ENCODE measurements around the gene P2RY2.
"Not testable (repeated sequence)": the region's sequence is repeated elsewhere in the genome, so short reads cannot be mapped to it uniquely, and the experiment has no call there.

The P2RY2 gene

GRCh38 chr11:73270855-73271477 is 52.9 kb downstream of the P2RY2 start:
- in situ Hi-C loops (cut with MboI; ENCODE audit: low sequenced_read_pairs, unreplicated experiment), result no loop called here
- TF ChIP-seq CTCF (IDR thresholded peaks at IDR 0.05; ENCODE audit: borderline replicate concordance, control extremely low read depth, extremely low read depth, insufficient read depth, missing control alignments), result no peak
- DNase-seq (ENCODE audit: low spot score), result no peak

GRCh38 chr11:73271478-73271865 is 53.4 kb downstream of the P2RY2 start:
- in situ Hi-C loops (cut with MboI; ENCODE audit: low sequenced_read_pairs, unreplicated experiment); DNase-seq (ENCODE audit: low spot score): not testable (repeated sequence)

GRCh38 chr11:73271936-73272679 is 54.0 kb downstream of the P2RY2 start, which contains the start of gene P2RY6:
TSS of gene P2RY6 (plus strand) at chr11:73272338. CDS start at chr11:73296519, 24,181 bp downstream.
- TF ChIP-seq CTCF (IDR thresholded peaks at IDR 0.05; ENCODE audit: borderline replicate concordance, control extremely low read depth, extremely low read depth, insufficient read depth, missing control alignments), result no peak
- no peak for DNase-seq (ENCODE audit: low spot score)
- in situ Hi-C loops (cut with MboI; ENCODE audit: low sequenced_read_pairs, unreplicated experiment), result no loop called here

GRCh38 chr11:73272680-73273038 is 54.6 kb downstream of the P2RY2 start:
- in situ Hi-C loops (cut with MboI; ENCODE audit: low sequenced_read_pairs, unreplicated experiment), result no loop called here
- TF ChIP-seq CTCF (IDR thresholded peaks at IDR 0.05; ENCODE audit: borderline replicate concordance, control extremely low read depth, extremely low read depth, insufficient read depth, missing control alignments), result no peak
- DNase-seq (ENCODE audit: low spot score), result no peak

- no peak for TF ChIP-seq CTCF (IDR thresholded peaks at IDR 0.05; ENCODE audit: borderline replicate concordance, control extremely low read depth, extremely low read depth, insufficient read depth, missing control alignments)
- in situ Hi-C loops (cut with MboI; ENCODE audit: low sequenced_read_pairs, unreplicated experiment), result no loop called here
- no peak for DNase-seq (ENCODE audit: low spot score)
These were observed 55.3 kb downstream of the P2RY2 start for GRCh38 chr11:73273222-73273895.

GRCh38 chr11:73274191-73274590 is 56.1 kb downstream of the P2RY2 start:
- DNase-seq (ENCODE audit: low spot score); in situ Hi-C loops (cut with MboI; ENCODE audit: low sequenced_read_pairs, unreplicated experiment): not testable (repeated sequence)

GRCh38 chr11:73274722-73275380 is 56.8 kb downstream of the P2RY2 start:
- in situ Hi-C loops (cut with MboI; ENCODE audit: low sequenced_read_pairs, unreplicated experiment), result no loop called here
- TF ChIP-seq CTCF (IDR thresholded peaks at IDR 0.05; ENCODE audit: borderline replicate concordance, control extremely low read depth, extremely low read depth, insufficient read depth, missing control alignments), result no peak
- DNase-seq (ENCODE audit: low spot score), result no peak

Measured in GM13976 (cell line).